GM12891 (cell line): ENCODE results near the gene SLC38A3.

Experiments used
- PAX5 ChIP-seq: IDR thresholded peaks from 2 replicates; pipeline ENCODE4 v1.6.1; 2011; ENCODE audit warnings: low read length, moderate library complexity, mild to moderate bottlenecking; ENCODE audit not compliant: insufficient read depth, severe bottlenecking
- POLR2A ChIP-seq: IDR thresholded peaks from 2 replicates; pipeline ENCODE4 v1.6.1; 2011; ENCODE audit warnings: low read depth, low read length, control low read depth
- POLR2AphosphoS5 ChIP-seq: IDR thresholded peaks from 2 replicates; pipeline ENCODE4 v1.6.1; 2011; ENCODE audit warnings: low read depth, low read length, control low read depth
- POU2F2 ChIP-seq: IDR thresholded peaks from 2 replicates; pipeline ENCODE4 v1.6.1; 2011; ENCODE audit warnings: low read depth, mild to moderate bottlenecking, control low read depth, low read length, moderate library complexity
- SPI1 ChIP-seq: IDR thresholded peaks from 2 replicates; pipeline ENCODE4 v1.6.1; 2011; ENCODE audit warnings: low read depth, low read length, control low read depth
- TAF1 ChIP-seq: IDR thresholded peaks from 2 replicates; pipeline ENCODE4 v1.6.1; 2011; ENCODE audit warnings: low read depth, low read length, control low read depth

- TF ChIP-seq SPI1, result no peak
- no peak for TF ChIP-seq POLR2A
- no peak for TF ChIP-seq POLR2AphosphoS5
- no peak for TF ChIP-seq POU2F2
- TF ChIP-seq PAX5, result no peak
- TF ChIP-seq TAF1, result no peak
Observed at GRCh38 chr3:50186096-50186495, 19.0 kb upstream of the SLC38A3 start.
